ENCODE results near the gene TMEM107. TPM values are rescaled to one million over a fixed set of nuclear protein-coding genes. Genes with fewer than 3 reads are reported as not detected.

TMEM107 gene
- 31.6 and 67.1 TPM in 2 replicates for total RNA-seq

GRCh38 chr17:8176197-8176940 is at the start of gene TMEM107:
Gene TMEM107 (minus strand): TSS chr17:8176380. CDS start chr17:8176286, 94 bp downstream.

GRCh38 chr17:8209907-8210760 is 34.0 kb upstream of the TMEM107 start, which contains the start of gene AURKB:
Gene AURKB (minus strand): TSS chr17:8210575. CDS start chr17:8210224, 351 bp downstream.

GRCh38 chr17:8189711-8190477 is 13.7 kb upstream of the TMEM107 start, which contains the start of gene BORCS6:
Gene BORCS6 (minus strand): TSS chr17:8190180. CDS start chr17:8190140, 40 bp downstream.

GRCh38 chr17:8162233-8162996 is 13.8 kb downstream of the TMEM107 start, which contains the start of gene VAMP2:
Gene VAMP2 (minus strand): TSS chr17:8162948. CDS start chr17:8162879, 69 bp downstream.

GRCh38 chr17:8152112-8152775 is 23.9 kb downstream of the TMEM107 start, which contains the start of gene PER1:
Gene PER1 (minus strand): TSS chr17:8152404. CDS start chr17:8150706, 1,698 bp downstream.

GRCh38 chr17:8123695-8124349 is 52.4 kb downstream of the TMEM107 start, which contains the start of gene HES7:
Gene HES7 (minus strand): TSS chr17:8124106. CDS start chr17:8124084, 22 bp downstream.

Other genes with a start within 250 kb of the TMEM107 start
- gene KCNAB3, start 246.5 kb downstream of the TMEM107 start, total RNA-seq, result 1.2 and 1.6 TPM in 2 replicates
- gene TRAPPC1, start 244.4 kb downstream of the TMEM107 start, total RNA-seq, result 49.9 and 60.9 TPM in 2 replicates
- gene CNTROB, start 244.2 kb downstream of the TMEM107 start, total RNA-seq, result 29.8 and 39.7 TPM in 2 replicates
- not detected in 2 replicates for gene GUCY2D, start 173.8 kb downstream of the TMEM107 start, total RNA-seq
- gene ALOX15B, start 137.3 kb downstream of the TMEM107 start, total RNA-seq, result 0.11 and 0.79 TPM in 2 replicates
- not detected in 2 replicates for gene ALOX12B, start 88.7 kb downstream of the TMEM107 start, total RNA-seq
- 2.4 and 2.5 TPM in 2 replicates for gene ALOXE3, start 57.9 kb downstream of the TMEM107 start, total RNA-seq
- gene HES7, start 52.3 kb downstream of the TMEM107 start, total RNA-seq, result not detected in 2 replicates
- 55.7 and 81.3 TPM in 2 replicates for gene PER1, start 24.0 kb downstream of the TMEM107 start, total RNA-seq
- 2.8 and 5.5 TPM in 2 replicates for gene VAMP2, start 13.4 kb downstream of the TMEM107 start, total RNA-seq
- gene BORCS6, start 13.8 kb upstream of the TMEM107 start, total RNA-seq, result 10.6 and 11.3 TPM in 2 replicates
- 7.7 and 15.7 TPM in 2 replicates for gene AURKB, start 34.2 kb upstream of the TMEM107 start, total RNA-seq
- gene CTC1, start 71.7 kb upstream of the TMEM107 start, total RNA-seq, result 7.1 and 8.6 TPM in 2 replicates
- gene PFAS, start 72.9 kb upstream of the TMEM107 start, total RNA-seq, result 10.2 and 18.8 TPM in 2 replicates
- 8.6 and 14.9 TPM in 2 replicates for gene RANGRF, start 112.3 kb upstream of the TMEM107 start, total RNA-seq
- 0.65 and 0.79 TPM in 2 replicates for gene SLC25A35, start 119.0 kb upstream of the TMEM107 start, total RNA-seq
- under 0.01 TPM in 1 of 2 replicates, not detected in the other for gene ARHGEF15, start 133.9 kb upstream of the TMEM107 start, total RNA-seq
- not detected in 2 replicates for gene ODF4, start 163.5 kb upstream of the TMEM107 start, total RNA-seq
- gene RPL26, start 206.8 kb upstream of the TMEM107 start, total RNA-seq, result 2,133 and 2,482 TPM in 2 replicates
- under 0.01 and 1.1 TPM in 2 replicates for gene RNF222, start 221.4 kb upstream of the TMEM107 start, total RNA-seq

Measured in placental epithelial cell (primary cell).